Activated B cell treated with CpG ODN at 0.5 μM for 24 hours (primary cell): Measurements from ENCODE around the gene KATNBL1. TPM values are rescaled to one million over a fixed set of nuclear protein-coding genes. Genes with fewer than 3 reads are reported as not detected.

ENCODE experiments used
- ATAC-seq: fragments of 200-7000 bp; cut with Tn5 transposase; one replicate; pipeline ENCODE4 v1.10.0; 2021; ENCODE audit warnings: low read depth, mild to moderate bottlenecking, moderate library complexity
- CTCF ChIA-PET: fragments of 350-600 bp; sonication (Branson Sonifier 250); formaldehyde crosslinking; loops from one replicate; lab custom pipeline; 2021; ENCODE audit warnings: antibody characterized with exemption; lab: Charles Lee
- POLR2A ChIA-PET: fragments of 350-600 bp; sonication (Branson Sonifier 250); formaldehyde crosslinking; loops from one replicate; lab custom pipeline; 2021; ENCODE audit warnings: antibody characterized with exemption; lab: Charles Lee
- DNase-seq: peaks from one replicate; pipeline ENCODE4 v3.0.0; 2022
- H3K27ac Mint-ChIP-seq: one replicate; pipeline ENCODE4 v1.8.0; 2020; ENCODE audit warnings: mixed read lengths
- H3K27me3 Mint-ChIP-seq: one replicate; pipeline ENCODE4 v1.8.0; 2021; ENCODE audit warnings: mixed read lengths
- H3K36me3 Mint-ChIP-seq: one replicate; pipeline ENCODE4 v1.8.0; 2021; ENCODE audit warnings: low read depth, mixed read lengths
- H3K4me1 Mint-ChIP-seq: one replicate; pipeline ENCODE4 v1.8.0; 2021; ENCODE audit warnings: mixed read lengths
- H3K4me3 Mint-ChIP-seq: one replicate; pipeline ENCODE4 v1.8.0; 2020; ENCODE audit warnings: mild to moderate bottlenecking, mixed read lengths
- H3K9me3 Mint-ChIP-seq: one replicate; pipeline ENCODE4 v1.8.0; 2020; ENCODE audit warnings: mixed read lengths
- CTCF ChIP-seq: fragments of 200-600 bp; IDR thresholded peaks from one replicate; pipeline ENCODE4 v1.8.0; 2022; ENCODE audit warnings: antibody characterized with exemption, mild to moderate bottlenecking
- intact Hi-C: fragments of 100-400 bp; cut with micrococcal nuclease; formaldehyde crosslinking; loops from one replicate; pipeline ENCODE4 v1.15.1; 2024
- total RNA-seq: library from RNA; stranded (reverse); gene quantifications from 2 replicates; pipeline ENCODE4 v1.2.3, GENCODE V29; 2022

Gene KATNBL1
- total RNA-seq, 1 donor from 2014 or later, result 53.3 TPM

GRCh38 chr15:34107315-34107714, 102.6 kb downstream of the KATNBL1 start:
- CTCF ChIA-PET, result interaction anchor here (1.0 to 5.7 kb wide), 3 partner anchors 103 to 260 kb away, joined by 3 to 52 read pairs (median 4); partner anchors contain the start of genes KATNBL1 and LPCAT4

DNA sequence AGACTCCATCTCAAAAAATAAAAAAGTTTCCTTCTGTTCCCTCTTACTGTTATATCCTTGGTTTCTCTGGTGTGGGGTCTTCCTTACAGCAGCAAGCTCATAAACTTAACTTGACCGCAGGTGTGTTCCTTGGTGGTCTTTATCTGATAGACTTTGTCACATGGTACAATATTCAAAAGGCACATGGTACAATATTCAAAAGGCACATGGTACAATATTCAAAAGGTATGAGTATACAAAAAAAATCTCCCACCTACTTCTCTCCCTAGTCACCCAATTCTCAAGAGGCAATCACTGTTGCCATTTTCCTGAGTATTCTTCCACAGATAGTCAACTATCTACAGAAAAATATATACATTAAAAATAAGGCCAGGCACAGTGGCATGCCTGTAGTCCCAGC, 103.5 kb downstream of the KATNBL1 start:
- ChIA-PET CTCF (interaction anchor here (1.0 to 1.7 kb wide), 2 partner anchors 135 to 261 kb away, joined by 3 to 4 read pairs; partner anchors contain the start of gene LPCAT4), POLR2A (no interaction called here)
- ATAC-seq (no peak), DNase-seq (no peak)
- peaks cover 4% of the 10 kb centered on the region for H3K9me3 Mint-ChIP-seq
- H3K4me3 Mint-ChIP-seq, result no peak overlapping the region
- TF ChIP-seq CTCF, result no peak
- intact Hi-C loops, result loop anchor here (10.0 kb wide), 1 partner anchor 1438 kb away; the partner anchor contains the start of gene DPH6
- peaks cover 19% of the 10 kb centered on the region for H3K36me3 Mint-ChIP-seq
- H3K27me3 Mint-ChIP-seq, result no peaks in the 10 kb centered on the region
- H3K4me1 Mint-ChIP-seq, result peaks cover 19% of the 10 kb centered on the region
- H3K27ac Mint-ChIP-seq, result no peak overlapping the region

More at GRCh38 chr15:34107315-34107714, 102.6 kb downstream of the KATNBL1 start:
- Mint-ChIP-seq H3K27ac (no peak overlapping the region), H3K4me1 (peaks cover 11% of the 10 kb centered on the region), H3K27me3 (no peaks in the 10 kb centered on the region), H3K36me3 (peaks cover 11% of the 10 kb centered on the region), H3K9me3 (peaks cover 4% of the 10 kb centered on the region), H3K4me3 (no peak overlapping the region)
- POLR2A ChIA-PET, result no interaction called here
- TF ChIP-seq CTCF, result no peak
- ATAC-seq (no peak), DNase-seq (no peak)
- intact Hi-C loops, result loop anchor here (10.0 kb wide), 1 partner anchor 1437 kb away; the partner anchor contains the start of gene DPH6

DNA sequence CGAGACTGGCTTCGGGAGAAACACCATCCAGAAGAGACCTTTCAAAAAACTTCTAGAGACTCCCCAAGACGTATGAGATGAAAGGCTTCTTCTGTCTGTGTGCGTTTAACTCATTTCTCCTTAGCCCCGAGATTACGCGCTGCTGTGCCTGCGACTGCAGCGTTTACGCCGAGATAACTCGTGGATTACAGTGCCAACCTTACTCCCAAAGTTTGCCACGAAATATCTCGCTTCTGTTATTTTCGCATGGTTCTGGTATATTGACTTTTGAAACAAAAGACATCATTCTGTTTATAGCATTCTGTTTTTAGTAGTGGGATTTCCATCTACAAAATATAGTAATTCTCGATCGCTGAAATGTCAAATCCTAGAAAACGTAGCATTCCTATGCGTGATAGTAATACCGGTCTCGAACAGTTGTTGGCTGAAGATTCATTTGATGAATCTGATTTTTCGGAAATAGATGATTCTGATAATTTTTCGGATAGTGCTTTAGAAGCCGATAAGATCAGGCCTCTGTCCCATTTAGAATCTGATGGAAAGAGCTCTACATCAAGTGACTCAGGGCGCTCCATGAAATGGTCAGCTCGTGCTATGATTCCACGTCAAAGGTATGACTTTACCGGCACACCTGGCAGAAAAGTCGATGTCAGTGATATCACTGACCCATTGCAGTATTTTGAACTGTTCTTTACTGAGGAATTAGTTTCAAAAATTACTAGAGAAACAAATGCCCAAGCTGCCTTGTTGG, 107.5 kb downstream of the KATNBL1 start:
- no peak for TF ChIP-seq CTCF
- H3K4me1 Mint-ChIP-seq, result peaks cover 42% of the 10 kb centered on the region
- H3K36me3 Mint-ChIP-seq, result peaks cover 28% of the 10 kb centered on the region
- DNase-seq (no peak), ATAC-seq (peak; percentile 18)
- no peaks in the 10 kb centered on the region for H3K27me3 Mint-ChIP-seq
- ChIA-PET CTCF (interaction anchor here (0.9 to 1.6 kb wide), 5 partner anchors 107 to 265 kb away, joined by 3 to 7 read pairs (median 4); partner anchors contain the start of genes KATNBL1 and LPCAT4), POLR2A (interaction anchor here (0.6 to 2.1 kb wide), 22 partner anchors 8 to 1443 kb away, joined by 3 to 32 read pairs (median 5); partner anchors contain the start of genes AVEN, DPH6, EMC4 and GOLGA8B)
- H3K9me3 Mint-ChIP-seq, result peaks cover 4% of the 10 kb centered on the region
- intact Hi-C loops, result loop anchor here (1.0 to 10.0 kb wide), 7 partner anchors 55 to 1442 kb away; partner anchors contain the start of genes AQR, DPH6, GOLGA8B and LPCAT4
- peak overlapping the region; percentile 99 for H3K4me3 Mint-ChIP-seq
- H3K27ac Mint-ChIP-seq, result peak overlapping the region; percentile 98

GRCh38 chr15:34101366-34102174, 108.3 kb downstream of the KATNBL1 start, which contains the start of the genes EMC7 and PGBD4:
Gene EMC7, minus strand, starts transcription at chr15:34101862. Its CDS starts 23 bp downstream, at chr15:34101839.
Gene PGBD4, plus strand, starts transcription at chr15:34102083. Its CDS starts 449 bp downstream, at chr15:34102532.
- H3K27ac Mint-ChIP-seq, result peak within 1 kb of the TSS; percentile 98
- H3K36me3 Mint-ChIP-seq, result peaks cover 29% of the 10 kb centered on the region
- no peaks in the 10 kb centered on the region for H3K27me3 Mint-ChIP-seq
- DNase-seq (peak; percentile 98), ATAC-seq (peak; percentile 98)
- intact Hi-C loops, result loop anchor here (1.0 to 10.0 kb wide), 11 partner anchors 39 to 1443 kb away; partner anchors contain the start of genes AQR, AVEN, DPH6 and EMC4
- H3K4me3 Mint-ChIP-seq, result peak within 1 kb of the TSS; percentile 99
- peaks cover 43% of the 10 kb centered on the region for H3K4me1 Mint-ChIP-seq
- CTCF ChIA-PET, result interaction anchor here (1.0 to 1.4 kb wide), 2 partner anchors 108 to 266 kb away, joined by 5 to 7 read pairs; partner anchors contain the start of genes KATNBL1 and LPCAT4
- H3K9me3 Mint-ChIP-seq, result peaks cover 4% of the 10 kb centered on the region
- POLR2A ChIA-PET, result interaction anchor here (0.6 to 2.1 kb wide), 18 partner anchors 9 to 1444 kb away, joined by 3 to 32 read pairs (median 5); partner anchors contain the start of genes AVEN, DPH6, EMC4 and GOLGA8B
- TF ChIP-seq CTCF, result no peak
